Measurements from ENCODE around the gene GAL3ST2.
A peak's percentile ranks its signal among the peaks of the same experiment; 100 is the strongest.
"Not testable (repeated sequence)": the region's sequence is repeated elsewhere in the genome, so short reads cannot be mapped to it uniquely, and the experiment has no call there.

The GAL3ST2 gene

DNA sequence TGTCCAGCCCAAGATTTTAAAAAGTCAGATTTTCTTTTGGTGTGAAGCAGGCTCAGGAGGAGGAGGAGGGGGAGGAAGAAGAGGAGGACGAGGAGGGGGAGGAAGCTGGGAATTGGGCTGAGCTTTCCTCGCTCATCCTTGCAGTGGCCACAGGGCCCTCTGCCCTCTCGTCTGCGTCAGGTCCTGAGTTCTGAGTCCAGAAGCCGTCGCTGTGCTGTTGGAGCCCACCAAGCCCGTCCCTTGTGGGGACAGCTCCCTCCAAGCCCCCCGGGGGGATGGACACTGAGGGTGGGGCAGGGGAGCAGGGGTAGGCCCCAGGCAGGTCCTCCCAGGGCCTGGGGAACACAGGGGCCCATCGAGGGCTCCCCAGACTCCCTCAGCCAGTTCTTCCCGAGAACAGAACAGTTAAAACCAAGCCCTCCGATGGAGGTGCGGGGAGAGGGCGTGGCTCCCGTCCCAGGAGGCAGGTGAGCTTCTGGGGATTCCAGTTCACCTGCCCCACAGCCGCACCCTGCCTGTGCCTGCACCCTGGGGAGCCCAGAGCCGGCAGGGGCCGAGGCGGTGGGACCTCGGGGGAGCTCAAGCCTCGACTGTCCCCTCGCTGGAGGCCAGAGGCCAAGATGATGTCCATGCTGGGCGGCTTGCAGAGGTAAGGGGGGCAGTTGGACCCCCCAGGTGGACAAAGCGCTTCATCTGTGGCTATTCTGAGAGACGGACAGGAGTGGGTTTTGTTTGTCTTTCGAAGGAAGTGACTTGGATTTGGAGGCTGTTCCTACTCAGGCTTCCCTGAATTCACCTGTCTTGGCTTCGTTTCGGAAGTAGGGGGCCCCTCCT lies at the start of gene GAL3ST2:
TSS of gene GAL3ST2 (plus strand) at position 487 of the 834 bp plus-strand sequence. CDS start at position 621, 134 bp downstream.
- DNase-seq (ENCODE audit: low read depth): no peak

DNA sequence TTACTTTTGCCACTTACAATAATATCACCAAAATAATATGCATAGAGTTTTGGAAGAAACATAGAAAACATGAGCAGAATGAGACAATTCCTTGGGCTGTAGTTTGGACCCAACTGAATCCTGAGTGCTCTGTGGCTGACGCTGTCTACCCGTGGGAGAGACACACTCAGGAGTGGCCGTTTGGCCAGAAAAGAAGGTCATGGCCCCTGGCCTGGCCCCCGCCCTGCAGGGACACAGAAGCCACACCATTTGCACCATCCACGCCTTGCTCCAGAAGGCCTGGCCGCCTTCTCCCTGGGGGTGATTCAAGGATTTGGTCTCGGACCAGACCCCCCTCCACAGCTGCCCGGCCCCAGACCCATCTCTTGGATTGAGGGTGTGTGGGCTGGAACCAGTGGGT lies 48.6 kb upstream of the GAL3ST2 start:
- DNase-seq (ENCODE audit: low read depth): no peak

DNA sequence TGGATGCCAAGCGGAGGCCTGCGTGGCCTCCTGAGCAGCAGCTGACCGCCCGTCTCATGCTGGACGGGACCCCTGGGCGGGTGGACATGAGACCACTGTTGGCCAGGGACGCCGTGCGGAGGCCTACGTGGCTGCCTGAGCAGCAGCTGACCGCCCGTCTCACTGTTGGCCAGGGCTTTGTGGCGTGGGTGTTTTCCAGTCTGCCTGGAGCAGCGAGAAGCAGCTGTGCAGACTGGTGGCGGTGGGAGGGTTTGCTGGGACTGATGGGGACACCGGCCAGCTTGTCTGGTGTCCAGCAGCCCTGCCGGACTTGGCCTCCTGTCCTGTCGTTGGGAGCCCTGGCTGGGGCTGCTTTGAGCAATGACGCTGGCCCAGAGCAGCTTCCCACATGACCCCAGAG lies 48.0 kb upstream of the GAL3ST2 start:
- DNase-seq (ENCODE audit: low read depth): no peak

DNA sequence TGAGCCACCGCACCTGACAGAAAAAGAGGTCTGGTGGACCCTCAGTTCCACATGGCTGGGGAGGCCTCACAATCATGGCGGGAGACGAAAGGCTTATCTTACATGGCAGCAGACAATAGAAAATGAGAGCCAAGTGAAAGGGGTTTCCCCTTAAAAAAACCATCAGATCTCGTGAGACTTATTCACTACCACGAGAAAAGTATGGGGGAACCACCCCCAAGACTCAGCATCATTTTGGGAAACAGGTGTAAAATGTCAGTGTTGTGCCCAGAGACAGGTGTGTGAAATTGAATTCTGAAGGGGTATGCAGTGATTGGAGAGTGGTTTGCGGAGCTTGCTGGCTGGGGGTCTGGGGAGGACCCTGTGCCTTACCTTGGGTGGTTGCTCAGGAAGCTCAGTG lies 46.8 kb upstream of the GAL3ST2 start:
- no peak for DNase-seq (ENCODE audit: low read depth)

DNA sequence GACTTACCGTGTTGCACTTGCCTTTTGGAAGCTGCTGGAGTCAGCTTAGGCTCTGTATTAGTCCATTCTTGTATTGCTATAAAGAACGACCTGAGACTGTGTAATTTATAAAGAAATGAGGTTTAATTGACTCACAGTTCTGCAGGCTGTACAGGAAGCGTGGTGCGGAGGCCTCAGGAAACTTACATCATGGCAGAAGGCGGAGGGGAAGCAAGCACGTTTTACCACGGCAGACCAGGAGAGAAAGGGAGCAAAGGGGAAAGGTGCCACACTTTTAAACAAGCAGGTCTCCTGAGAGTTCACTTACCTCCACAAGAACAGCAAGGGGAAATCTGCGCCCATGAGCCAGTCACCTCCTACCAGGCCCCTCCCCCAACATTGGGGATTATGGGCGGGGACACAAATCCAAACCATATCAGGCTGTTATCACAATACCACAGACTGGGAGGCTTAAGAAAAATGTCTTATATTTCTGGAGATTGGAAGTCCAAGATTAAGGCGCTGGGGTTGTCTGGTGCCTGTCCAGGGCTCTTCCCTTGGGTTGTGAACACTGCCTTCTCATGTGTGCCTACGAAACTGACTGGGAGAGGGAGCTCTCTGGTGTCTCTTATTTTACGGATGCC lies 45.8 kb upstream of the GAL3ST2 start:
- DNase-seq (ENCODE audit: low read depth): no peak

DNA sequence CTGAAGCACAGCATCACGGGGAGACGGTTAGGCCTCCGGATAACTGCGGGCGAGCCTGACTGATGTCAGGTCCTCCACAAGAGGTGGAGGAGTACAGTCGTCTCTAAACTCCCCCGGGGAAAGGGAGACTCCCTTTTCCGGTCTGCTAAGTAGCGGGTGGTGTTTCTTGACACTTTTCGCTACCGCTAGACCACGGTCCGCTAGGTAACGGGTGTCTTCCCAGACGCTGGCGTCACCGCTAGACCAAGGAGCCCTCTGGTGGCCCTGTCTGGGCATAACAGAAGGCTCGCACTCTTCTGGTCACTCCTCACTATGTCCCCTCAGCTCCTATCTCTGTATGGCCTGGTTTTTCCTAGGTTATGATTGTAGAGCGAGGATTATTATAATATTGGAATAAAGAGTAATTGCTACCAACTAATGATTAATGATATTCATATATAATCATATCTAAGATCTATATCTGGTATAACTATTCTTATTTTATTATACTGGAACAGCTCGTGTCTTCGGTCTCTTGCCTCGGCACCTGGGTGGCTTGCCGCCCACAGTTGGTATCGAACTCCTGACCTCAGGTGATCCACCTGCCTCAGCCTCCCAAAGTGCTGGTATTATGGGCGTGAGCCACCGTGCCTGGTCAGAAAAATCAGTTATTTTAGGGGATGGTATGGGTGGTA lies 44.0 kb upstream of the GAL3ST2 start:
- DNase-seq (ENCODE audit: low read depth): peak; percentile 50

DNA sequence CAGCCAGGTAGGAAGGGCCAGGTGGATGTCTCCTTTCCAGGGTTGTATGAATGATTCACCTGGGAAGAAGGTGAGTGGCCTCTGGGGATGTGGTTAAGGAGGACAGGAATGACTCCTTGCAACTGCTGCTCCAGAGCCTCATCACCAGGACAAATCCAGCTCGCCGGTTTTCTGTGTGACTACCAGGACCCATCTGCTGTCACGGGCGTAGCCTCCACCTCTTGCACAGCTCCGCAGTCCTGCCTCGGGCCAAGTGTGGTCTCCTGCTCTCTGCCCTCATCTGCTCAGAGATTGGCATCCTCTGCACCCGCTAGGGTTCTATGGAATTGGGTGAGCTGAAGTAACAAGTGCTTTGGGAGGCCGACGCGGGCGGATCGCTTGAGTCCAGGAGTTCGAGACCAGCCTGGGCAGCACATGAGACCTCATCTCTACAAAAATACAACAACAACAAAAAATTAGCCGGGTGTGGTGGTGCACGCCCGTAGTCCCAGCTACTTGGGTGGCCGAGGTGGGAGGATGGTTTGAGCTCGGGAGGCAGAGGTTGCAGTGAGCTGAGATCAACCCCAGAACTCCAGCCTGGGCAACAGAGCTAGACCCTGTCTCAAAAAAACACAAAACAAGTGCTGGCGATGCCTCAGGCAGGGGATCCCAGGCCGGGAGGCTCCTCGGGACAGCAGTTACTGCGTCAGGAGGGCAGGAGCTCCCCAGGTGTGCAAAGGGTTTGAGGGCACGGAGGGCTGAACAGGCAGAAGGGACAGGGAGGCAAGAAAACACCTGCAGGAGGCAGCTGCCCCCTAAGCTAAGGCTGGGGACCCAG lies 43.0 kb upstream of the GAL3ST2 start:
- no peak for DNase-seq (ENCODE audit: low read depth)

DNA sequence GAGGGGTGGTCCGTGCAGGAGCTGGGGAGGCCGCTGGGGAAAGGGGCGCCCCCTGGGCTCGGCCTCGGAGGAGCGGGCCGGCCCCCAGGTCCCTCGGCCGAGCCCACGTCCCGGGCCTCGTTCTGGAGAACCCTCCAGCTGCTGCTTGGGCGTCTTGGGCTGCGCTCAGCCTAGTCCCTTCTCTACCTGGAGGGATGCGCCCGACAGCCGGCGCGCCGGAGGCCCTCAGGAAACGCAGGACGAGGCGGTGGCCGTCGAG lies 42.5 kb upstream of the GAL3ST2 start:
- DNase-seq (ENCODE audit: low read depth): no peak

DNA sequence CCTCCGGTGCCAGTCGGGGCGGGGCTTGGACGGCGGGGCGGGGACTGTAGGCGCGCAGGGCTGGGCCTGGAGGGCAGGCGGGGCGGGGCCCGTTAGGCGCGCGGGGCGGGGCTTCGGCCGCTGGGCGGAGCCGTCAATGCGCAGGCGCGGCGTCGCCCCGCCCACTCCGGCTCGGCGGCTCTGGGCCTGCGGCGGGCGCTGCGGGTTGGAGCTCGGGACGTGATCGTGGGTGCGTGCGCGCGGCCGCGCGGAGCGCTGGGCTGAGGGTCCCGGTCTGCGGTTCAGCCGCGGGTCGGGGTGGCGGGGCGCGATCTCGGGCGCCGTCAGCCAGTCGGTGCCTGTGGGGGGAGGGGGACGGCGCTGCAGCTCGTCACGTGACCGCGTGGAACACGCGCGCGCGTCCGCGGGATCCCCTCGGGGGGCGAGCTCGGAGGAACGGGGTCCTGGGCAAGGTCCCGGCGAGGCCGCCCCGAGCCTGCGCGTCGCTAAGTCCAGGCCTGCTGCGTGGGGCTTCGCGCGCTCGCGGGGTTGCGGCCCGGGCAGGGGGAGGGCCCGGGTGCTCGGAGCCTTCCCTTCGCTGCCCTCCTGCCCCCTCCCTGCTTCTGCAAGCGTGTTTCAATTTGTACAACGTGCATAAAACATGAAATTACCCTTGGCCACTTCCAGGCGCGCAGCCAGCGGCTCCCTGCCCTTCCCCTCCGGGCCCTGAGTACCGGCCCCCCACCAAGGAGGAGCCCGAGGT lies 42.0 kb upstream of the GAL3ST2 start, which contains the start of gene D2HGDH:
TSS of gene D2HGDH (plus strand) at position 164 of the 742 bp plus-strand sequence. CDS start 595 bp downstream, outside the sequence.
- DNase-seq (ENCODE audit: low read depth): peak; percentile 88

DNA sequence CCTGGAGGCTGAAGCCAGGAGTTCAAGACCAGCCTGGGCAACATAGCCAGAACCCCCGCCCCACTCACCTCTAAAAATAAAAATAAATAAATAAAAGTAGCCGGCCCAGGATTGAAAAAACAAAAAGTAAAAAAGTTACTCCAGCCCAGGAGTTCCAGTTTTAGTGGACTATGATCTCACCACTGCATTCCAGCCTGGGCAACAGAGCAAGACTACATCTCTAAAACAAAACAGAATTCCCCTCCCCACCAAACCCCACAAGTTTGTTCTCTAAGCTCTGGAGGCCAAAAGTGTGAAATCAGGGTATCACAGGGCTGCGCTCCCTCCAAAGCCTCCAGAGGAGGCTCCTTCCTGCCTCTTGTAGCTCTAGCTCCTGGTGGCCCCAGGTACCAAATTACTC lies 40.5 kb upstream of the GAL3ST2 start:
- no peak for DNase-seq (ENCODE audit: low read depth)

DNA sequence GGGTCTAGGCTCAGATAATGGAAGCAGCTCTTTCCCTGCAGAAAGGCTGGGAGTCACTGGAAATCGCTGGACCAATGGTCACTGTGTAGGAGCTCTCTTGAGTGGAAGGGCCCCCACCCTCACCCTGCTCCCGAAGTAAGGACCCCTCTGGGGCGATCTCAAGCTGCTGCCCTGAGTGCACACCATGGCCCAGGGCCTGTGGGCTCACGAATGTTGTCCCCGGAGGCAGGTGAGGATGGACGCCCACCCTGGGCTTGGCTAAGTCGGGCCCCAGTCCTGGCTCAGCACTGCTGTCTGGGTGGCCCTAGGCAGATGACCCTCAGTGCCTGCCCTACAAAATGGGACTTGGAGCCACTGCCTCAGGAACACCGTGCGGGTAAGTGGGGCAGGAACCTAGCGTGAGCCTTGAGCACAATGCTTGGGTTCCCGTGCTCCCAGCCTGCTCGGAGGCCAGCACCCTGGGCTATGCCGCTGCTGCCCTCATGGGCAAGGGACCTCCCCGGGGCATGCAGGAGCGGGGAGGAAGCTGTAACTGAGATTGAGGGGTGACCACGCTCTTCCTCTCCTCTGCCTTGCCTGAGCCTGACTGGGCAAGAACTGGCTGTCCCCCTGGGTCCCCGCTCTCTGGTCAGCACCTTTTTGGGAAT lies 38.5 kb upstream of the GAL3ST2 start:
- no peak for DNase-seq (ENCODE audit: low read depth)

DNA sequence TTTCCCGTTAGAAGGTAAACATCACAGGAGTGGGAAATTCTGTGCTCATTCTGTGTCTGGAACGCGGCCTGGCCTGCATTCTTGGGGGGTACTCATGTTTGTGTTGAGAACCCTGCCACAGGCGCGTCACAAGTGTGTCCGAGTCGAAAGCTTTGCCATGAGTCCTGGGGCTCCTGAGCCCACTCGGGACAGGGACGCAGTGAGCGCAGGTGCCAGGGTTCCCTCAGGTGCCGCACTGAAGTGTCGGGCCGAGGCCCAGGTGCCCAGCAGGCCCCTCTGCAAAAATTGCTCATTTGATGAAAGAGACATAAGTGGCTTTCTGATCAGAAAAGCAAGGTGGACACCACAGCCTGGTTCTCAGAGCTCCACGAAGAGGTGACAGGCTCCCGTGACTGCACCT lies 37.4 kb upstream of the GAL3ST2 start:
- DNase-seq (ENCODE audit: low read depth): no peak

DNA sequence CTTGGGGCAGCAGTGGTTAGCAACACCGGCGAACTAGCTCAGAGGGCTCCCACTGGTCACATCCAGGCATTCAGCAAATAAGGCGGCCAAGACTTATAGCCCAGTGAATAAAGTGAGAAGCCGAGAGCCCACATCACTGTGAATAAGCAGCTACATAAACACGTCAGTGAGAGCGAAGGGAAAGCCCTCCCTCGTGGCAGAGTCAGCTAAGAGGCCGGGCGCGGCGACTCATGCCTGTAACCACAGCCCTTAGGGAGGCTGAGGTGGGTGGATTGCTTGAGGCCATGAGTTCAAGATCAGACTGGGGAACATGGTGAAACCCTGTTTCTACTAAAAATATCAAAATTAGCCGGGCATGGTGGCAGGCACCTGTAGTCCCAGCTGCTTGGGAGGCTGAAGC lies 37.0 kb upstream of the GAL3ST2 start:
- DNase-seq (ENCODE audit: low read depth): peak; percentile 69

DNA sequence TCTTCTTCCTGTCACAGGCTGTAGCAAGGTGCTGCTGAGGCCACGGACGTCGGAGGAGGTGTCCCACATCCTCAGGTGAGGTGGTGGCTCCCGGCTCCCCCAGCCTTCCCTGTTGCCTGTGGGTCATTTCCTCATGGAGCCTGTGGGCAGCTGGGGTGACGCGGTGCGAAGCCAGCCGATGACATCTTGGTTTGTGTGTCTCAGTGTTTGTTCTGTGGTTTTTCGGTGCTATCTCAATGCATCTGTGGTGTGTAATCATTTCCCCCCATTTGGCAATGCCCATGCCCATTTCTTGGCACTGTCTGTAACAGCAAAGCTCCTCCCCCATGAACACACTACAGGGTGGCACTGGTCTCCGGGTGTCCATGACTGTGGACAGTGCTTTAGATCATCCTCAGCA lies 35.6 kb upstream of the GAL3ST2 start:
- DNase-seq (ENCODE audit: low read depth): peak; percentile 33

DNA sequence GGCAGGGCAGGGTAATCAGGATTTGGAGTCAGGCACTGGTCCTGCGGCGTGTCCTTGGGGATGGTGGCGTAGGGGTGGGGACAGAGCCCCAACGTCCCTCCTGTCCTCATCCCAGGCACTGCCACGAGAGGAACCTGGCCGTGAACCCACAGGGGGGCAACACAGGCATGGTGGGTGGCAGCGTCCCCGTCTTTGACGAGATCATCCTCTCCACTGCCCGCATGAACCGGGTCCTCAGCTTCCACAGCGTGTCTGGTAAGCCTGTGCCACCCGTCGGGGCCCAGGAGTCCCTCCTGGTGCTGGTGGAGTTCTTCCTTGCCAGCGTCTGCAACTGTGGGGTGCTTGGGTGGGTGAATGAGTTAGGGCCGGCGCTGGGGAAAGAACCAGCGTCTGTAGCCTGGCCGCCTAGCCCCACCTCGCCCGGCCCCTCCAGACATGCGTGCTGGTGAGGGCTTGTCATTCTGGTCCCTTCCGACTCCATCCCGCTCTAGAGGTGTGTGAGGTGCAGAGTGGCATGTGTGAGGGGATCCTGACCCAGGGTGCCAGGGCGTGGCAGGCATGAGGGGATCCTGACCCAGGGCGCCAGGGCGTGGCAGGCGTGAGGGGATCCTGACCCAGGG lies 34.2 kb upstream of the GAL3ST2 start:
- no peak for DNase-seq (ENCODE audit: low read depth)

DNA sequence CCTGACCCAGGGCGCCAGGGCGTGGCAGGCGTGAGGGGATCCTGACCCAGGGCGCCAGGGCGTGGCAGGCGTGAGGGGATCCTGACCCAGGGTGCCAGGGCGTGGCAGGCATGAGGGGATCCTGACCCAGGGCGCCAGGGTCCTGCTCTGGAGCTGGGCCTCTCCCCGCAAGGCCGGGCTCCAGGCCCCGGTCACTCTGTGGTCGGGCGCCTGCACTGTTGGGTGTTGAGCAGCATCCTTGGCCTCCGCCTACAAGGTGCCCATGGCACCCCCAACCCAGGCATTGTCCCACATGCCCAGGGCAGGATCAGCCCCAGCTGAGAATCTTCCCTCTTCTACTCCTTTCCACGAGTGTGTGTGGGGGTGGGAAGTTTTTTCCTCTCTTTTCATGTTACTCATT lies 33.6 kb upstream of the GAL3ST2 start:
- DNase-seq (ENCODE audit: low read depth): not testable (repeated sequence)

DNA sequence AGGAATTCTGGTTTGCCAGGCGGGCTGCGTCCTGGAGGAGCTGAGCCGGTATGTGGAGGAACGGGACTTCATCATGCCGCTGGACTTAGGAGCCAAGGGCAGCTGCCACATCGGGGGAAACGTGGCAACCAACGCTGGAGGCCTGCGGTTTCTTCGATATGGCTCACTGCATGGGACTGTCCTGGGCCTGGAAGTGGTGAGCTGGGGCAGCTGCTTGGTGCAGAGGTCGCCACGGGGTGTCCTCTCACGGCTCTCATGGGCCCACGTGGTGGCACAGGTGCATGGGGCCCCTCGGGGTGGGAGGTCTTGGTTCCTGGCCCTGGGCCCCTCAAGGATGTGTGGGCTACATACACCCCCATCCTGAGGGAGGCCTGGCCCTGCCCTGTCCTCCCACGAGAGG lies 33.0 kb upstream of the GAL3ST2 start:
- DNase-seq (ENCODE audit: low read depth): no peak

DNA sequence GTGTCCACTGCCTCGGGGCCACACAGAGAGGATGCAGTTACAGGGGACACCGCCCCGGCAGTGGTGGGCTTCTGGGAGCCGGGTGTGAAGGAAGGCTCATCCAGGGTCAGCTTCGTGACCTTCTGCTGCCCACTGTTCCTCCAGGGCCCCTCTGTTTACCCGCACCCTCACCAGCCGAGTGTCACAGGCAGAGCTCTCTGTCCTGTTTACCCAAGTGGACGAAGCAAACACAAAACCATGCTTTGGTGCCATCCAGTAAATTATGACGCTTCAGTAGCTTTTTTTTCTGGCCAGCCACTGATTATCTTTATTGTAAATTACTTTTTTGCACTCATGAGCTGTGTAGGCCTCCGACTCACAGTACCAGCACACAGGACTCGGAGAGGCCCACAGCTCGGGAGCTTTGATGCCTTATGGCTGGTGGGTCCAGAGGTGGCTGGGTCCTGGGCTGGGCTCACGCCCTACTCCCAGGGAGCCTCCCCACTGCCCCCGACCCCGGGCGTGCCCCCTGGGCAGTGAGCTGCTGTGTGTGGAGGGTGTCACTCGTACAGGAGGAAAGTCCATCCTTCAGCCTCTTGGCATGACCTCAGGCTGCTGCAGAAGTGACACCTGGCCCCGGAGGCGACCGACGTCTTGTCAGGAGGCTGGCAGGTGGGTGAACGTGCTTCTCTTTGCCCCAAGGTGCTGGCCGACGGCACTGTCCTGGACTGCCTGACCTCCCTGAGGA lies 32.4 kb upstream of the GAL3ST2 start:
- no peak for DNase-seq (ENCODE audit: low read depth)

DNA sequence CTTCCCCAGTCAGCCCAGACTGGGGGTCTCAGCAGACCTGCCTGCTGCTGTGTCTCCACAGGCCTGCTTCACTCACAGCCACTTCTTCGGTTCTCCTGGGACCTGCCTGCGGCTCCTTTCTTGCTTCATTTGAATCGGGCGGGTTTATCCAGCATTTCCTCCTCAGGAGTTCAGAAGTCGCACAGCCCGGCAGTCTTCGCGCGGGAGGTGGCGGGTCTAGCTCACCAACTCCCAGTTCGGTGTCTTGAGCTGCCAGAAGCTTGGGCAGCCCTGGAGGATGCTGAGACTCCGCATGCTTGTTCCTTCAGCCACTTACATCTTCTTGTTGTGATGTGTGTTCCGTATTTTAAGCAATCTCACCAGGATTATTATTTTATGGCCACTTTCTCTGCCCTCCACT lies 31.3 kb upstream of the GAL3ST2 start:
- no peak for DNase-seq (ENCODE audit: low read depth)

DNA sequence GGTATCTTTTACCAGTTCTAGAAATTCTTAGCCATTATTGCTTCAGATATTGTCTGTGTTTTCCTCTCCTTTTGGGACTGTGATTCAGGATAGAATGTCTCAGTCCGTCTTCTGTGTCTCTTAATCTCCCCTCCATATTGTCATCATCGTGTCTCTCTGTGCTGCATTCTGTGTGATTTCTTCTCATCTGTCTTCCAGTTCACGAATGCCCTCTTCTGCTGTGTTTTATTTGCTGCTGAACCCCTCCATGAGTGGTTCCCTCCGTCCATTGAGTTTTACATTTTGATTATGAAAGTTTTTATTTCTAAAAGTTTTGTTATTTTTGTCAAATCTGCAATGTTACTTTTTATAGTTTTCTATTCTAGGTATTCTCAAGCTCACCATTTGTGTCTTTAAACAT lies 30.5 kb upstream of the GAL3ST2 start:
- DNase-seq (ENCODE audit: low read depth): no peak

Measured in ELR (cell line).